CD4-positive, alpha-beta T cell (primary cell): ENCODE data around the gene SLC2A4. TPM values are rescaled to one million over a fixed set of nuclear protein-coding genes. Genes with fewer than 3 reads are reported as not detected.

ENCODE experiments used
- ATAC-seq: fragments of 200-7000 bp; cut with Tn5 transposase; one replicate; pipeline ENCODE4 v1.10.0; 2022; ENCODE audit warnings: mild to moderate bottlenecking; ENCODE audit not compliant: poor library complexity
- CTCF ChIA-PET: fragments of 350-600 bp; sonication (Branson Sonifier 250); formaldehyde crosslinking; loops from one replicate; lab custom pipeline; 2021; ENCODE audit warnings: antibody characterized with exemption, inconsistent platforms; lab: Charles Lee
- POLR2A ChIA-PET: fragments of 350-600 bp; sonication (Branson Sonifier 250); formaldehyde crosslinking; loops from one replicate; lab custom pipeline; 2021; ENCODE audit warnings: antibody characterized with exemption, inconsistent platforms; lab: Charles Lee
- DNase-seq, 14 experiments: peaks; one replicate each; pipeline ENCODE4 v3.0.0-alpha.2; 2013 to 2020; ENCODE audit warnings: mixed read lengths in 2 of 14
- H3K27ac ChIP-seq, 2 donors: one replicate each; pipeline versions ENCODE4 v1.5.1 to v1.7.0; 2013; ENCODE audit warnings: low read length in 2 of 2, low read depth in 1 of 2, mild to moderate bottlenecking in 1 of 2
- H3K27me3 ChIP-seq, 2 experiments: 1 replicate in 1 of 2; 2 replicates in 1 of 2; pipeline versions ENCODE4 v1.6.1 to v1.7.0; 2013; ENCODE audit warnings: low read length in 2 of 2, control low read depth in 1 of 2, mild to moderate bottlenecking in 1 of 2, moderate library complexity in 1 of 2; ENCODE audit not compliant: insufficient read depth in 2 of 2, control insufficient read depth in 1 of 2
- H3K36me3 ChIP-seq: one replicate; pipeline ENCODE4 v1.6.1; 2013; ENCODE audit warnings: low read length, control low read depth; ENCODE audit not compliant: insufficient read depth
- H3K4me1 ChIP-seq: one replicate; pipeline ENCODE4 v1.6.1; 2013; ENCODE audit warnings: low read length, control low read depth; ENCODE audit not compliant: insufficient read depth
- H3K4me3 ChIP-seq: one replicate; pipeline ENCODE4 v1.5.1; 2013; ENCODE audit warnings: mild to moderate bottlenecking, low read length, moderate library complexity
- H3K9me3 ChIP-seq, 2 experiments: 1 replicate in 1 of 2; 2 replicates in 1 of 2; pipeline versions ENCODE4 v1.6.1 to v1.7.0; 2013; ENCODE audit warnings: low read length in 2 of 2, mild to moderate bottlenecking in 2 of 2, control low read depth in 1 of 2, moderate library complexity in 1 of 2; ENCODE audit not compliant: control insufficient read depth in 1 of 2, insufficient read depth in 1 of 2
- H3K27ac Mint-ChIP-seq: one replicate; pipeline ENCODE4 v1.8.0; 2020; ENCODE audit warnings: mixed read lengths
- H3K27me3 Mint-ChIP-seq: one replicate; pipeline ENCODE4 v1.8.0; 2021; ENCODE audit warnings: mixed read lengths
- H3K36me3 Mint-ChIP-seq: one replicate; pipeline ENCODE4 v1.8.0; 2021; ENCODE audit warnings: low read depth, mixed read lengths
- H3K4me1 Mint-ChIP-seq: one replicate; pipeline ENCODE4 v1.8.0; 2021; ENCODE audit warnings: low read depth, mixed read lengths
- H3K4me3 Mint-ChIP-seq: one replicate; pipeline ENCODE4 v1.8.0; 2020; ENCODE audit warnings: mild to moderate bottlenecking, mixed read lengths
- H3K9me3 Mint-ChIP-seq: one replicate; pipeline ENCODE4 v1.8.0; 2020; ENCODE audit warnings: mixed read lengths
- intact Hi-C, 2 experiments: fragments of 100-400 bp; cut with DNase I in 1 of 2; cut with micrococcal nuclease in 1 of 2; formaldehyde crosslinking; loops; one replicate each; pipeline versions ENCODE4 v1.15.1 to v1.9.0; 2023 to 2025; cut with DNase I, micrococcal nuclease
- total RNA-seq, 174 experiments: library from RNA in 2 of 174; stranded (reverse) in 2 of 174; gene quantifications; one replicate each; pipeline ENCODE4 v1.2.3 and lab custom pipeline; 2021 to 2026
- TF ChIP-seq, protein P1 (sequence below): fragments of 200-600 bp; IDR thresholded peaks from one replicate; pipeline ENCODE4 v1.8.0; 2022; ENCODE audit warnings: antibody characterized with exemption, mild to moderate bottlenecking

Gene SLC2A4
- total RNA-seq, 2 experiments from 2014 or later, result not detected

DNA sequence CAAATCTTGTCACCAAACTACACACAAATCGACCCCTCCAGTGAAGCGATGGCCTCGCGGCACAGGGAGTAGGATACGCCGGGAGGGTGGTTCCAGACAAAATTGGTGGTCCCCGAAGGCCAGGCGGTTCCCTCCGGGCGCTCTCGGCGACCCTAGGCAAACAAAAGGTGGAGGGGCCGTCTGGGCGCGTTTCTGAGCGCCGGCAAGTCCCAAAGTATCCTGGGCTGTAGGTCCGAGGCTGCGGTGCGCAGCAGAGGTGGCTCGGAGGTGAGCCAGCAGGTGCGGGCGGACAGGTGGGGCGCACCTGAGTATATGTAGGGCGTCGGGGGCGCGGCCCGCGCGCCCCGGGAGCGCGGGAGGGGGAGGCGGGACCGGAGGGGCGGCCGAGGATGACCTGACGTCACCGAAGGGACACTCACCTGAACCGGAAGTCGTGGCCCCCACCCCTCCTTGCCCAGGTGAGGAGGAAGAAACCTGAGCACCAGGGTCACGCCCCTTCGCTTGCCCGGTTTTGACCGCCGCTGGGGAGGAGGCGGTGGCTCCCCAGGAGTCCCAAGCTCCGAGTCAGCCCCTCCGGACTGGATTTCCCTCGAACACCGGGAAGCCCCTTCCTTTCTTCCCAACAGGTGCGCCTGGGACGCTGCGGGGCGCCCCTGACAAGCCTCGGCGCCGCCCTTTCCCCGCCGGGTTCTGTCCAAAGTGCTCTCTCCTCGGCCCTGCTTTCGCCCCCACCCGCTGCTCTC is 19.2 kb upstream of the SLC2A4 start, which contains the start of gene CLDN7:
CLDN7 (minus strand) TSS at position 287 of the 743 bp plus-strand sequence. CDS start 435 bp downstream, outside the sequence.
- Mint-ChIP-seq H3K9me3 (no peaks in the 10 kb centered on the region), H3K4me3 (peak within 1 kb of the TSS; percentile 84), H3K4me1 (peaks cover 28% of the 10 kb centered on the region), H3K27me3 (peaks cover 15% of the 10 kb centered on the region), H3K36me3 (peaks cover 15% of the 10 kb centered on the region), H3K27ac (peak within 1 kb of the TSS; percentile 59)
- POLR2A ChIA-PET, result interaction anchor here (1.0 to 1.1 kb wide), 4 partner anchors 20 to 74 kb away, joined by 3 to 5 read pairs (median 4); partner anchors contain the start of genes ACAP1 and GABARAP
- CTCF ChIA-PET, result no interaction called here
- Histone ChIP-seq H3K27me3 (peaks cover 12 to 13% of the 10 kb centered on the region in 2 experiments), H3K9me3 (peaks cover 0 to 7% of the 10 kb centered on the region in 2 experiments), H3K4me1 (peaks cover 35% of the 10 kb centered on the region), H3K36me3 (peaks cover 18% of the 10 kb centered on the region), H3K4me3 (peak within 1 kb of the TSS; percentile 50), H3K27ac (peak within 1 kb of the TSS in 1 of 2 donors; percentile 21)
- intact Hi-C loops, result no loop called here
- TF ChIP-seq, protein P1, sequence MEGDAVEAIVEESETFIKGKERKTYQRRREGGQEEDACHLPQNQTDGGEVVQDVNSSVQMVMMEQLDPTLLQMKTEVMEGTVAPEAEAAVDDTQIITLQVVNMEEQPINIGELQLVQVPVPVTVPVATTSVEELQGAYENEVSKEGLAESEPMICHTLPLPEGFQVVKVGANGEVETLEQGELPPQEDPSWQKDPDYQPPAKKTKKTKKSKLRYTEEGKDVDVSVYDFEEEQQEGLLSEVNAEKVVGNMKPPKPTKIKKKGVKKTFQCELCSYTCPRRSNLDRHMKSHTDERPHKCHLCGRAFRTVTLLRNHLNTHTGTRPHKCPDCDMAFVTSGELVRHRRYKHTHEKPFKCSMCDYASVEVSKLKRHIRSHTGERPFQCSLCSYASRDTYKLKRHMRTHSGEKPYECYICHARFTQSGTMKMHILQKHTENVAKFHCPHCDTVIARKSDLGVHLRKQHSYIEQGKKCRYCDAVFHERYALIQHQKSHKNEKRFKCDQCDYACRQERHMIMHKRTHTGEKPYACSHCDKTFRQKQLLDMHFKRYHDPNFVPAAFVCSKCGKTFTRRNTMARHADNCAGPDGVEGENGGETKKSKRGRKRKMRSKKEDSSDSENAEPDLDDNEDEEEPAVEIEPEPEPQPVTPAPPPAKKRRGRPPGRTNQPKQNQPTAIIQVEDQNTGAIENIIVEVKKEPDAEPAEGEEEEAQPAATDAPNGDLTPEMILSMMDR, result no peak
- peak in 2 of 14 experiments; percentile 30 to 51 for DNase-seq
- ATAC-seq, result peak; percentile 11

DNA sequence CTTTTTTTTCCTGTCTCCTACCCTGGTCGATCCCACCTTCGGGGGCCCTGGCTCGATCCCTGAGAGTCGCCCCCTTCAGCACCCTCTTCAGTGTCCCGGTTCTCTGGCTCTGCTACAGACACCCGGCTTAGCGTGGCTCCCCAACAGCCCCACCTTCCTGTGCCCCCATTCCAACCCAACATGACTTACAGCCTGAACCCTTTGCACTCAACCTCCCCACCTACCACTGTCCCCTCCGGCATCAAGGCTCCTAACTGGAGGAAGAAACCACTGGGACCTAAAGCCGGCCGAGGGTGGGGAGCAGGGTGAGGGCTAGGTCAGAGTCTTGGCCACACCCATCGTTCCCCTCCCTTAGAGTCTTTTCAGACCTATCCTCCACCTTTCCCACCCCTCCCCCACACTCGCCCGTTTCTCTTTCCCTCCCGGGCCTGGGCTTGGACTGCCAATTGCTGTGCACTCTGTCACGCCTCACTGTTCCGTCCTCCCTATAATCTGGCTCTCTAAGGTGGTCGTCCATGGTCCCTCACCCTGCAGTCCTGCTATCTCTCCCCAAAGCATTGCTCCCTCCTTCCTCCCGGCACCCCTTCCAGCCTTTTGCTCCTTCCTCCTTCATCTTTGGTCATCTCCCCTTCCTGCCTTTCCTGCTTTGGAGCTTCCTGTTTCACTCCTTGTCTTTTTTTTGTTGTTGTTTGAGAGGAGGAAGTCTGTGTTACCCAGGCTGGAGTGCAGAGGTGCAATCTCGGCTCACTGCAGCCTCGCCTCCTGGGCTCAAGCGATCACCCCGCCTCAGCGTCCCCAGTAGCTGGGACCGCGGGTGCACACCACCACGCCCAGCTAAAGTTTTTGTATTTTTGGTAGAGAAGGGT is 18.4 kb upstream of the SLC2A4 start:
- ATAC-seq (peak; percentile 39), DNase-seq (peak in 3 of 14 experiments; percentile 24 to 47 (median 39))
- H3K4me3 Mint-ChIP-seq, result peak overlapping the region; percentile 84
- intact Hi-C loops, result no loop called here
- Histone ChIP-seq H3K4me1 (peaks cover 35% of the 10 kb centered on the region), H3K4me3 (peak overlapping the region; percentile 33), H3K27ac (no peak overlapping the region), H3K9me3 (peaks cover 0 to 7% of the 10 kb centered on the region in 2 experiments), H3K27me3 (peaks cover 12 to 13% of the 10 kb centered on the region in 2 experiments), H3K36me3 (peaks cover 12% of the 10 kb centered on the region)
- TF ChIP-seq, protein P1, result no peak
- peak overlapping the region; percentile 6 for H3K27ac Mint-ChIP-seq
- H3K27me3 Mint-ChIP-seq, result peaks cover 15% of the 10 kb centered on the region
- peaks cover 14% of the 10 kb centered on the region for H3K36me3 Mint-ChIP-seq
- ChIA-PET POLR2A (interaction anchor here (0.6 to 1.1 kb wide), 3 partner anchors 83 to 227 kb away, joined by 3 read pairs; partner anchors contain the start of gene SLC16A13), CTCF (no interaction called here)
- H3K9me3 Mint-ChIP-seq, result no peaks in the 10 kb centered on the region
- H3K4me1 Mint-ChIP-seq, result peaks cover 28% of the 10 kb centered on the region

DNA sequence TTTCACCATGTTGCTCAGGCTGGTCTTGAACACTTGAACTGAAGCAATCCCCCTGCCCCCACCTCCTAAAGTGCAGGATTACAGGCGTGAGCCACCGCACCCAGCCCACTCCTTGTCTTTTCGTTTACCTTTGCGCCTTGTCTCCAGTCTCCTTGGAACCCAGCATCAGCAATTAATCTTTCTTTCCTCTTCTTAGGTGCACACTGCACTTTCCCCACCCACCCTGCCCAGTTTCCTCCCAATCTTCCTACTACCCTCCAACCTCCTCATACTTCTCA is 17.8 kb upstream of the SLC2A4 start:
- Histone ChIP-seq H3K4me3 (no peak overlapping the region), H3K4me1 (peaks cover 35% of the 10 kb centered on the region), H3K9me3 (peaks cover 0 to 7% of the 10 kb centered on the region in 2 experiments), H3K27me3 (peaks cover 12 to 13% of the 10 kb centered on the region in 2 experiments), H3K36me3 (peaks cover 7% of the 10 kb centered on the region), H3K27ac (no peak overlapping the region)
- H3K4me3 Mint-ChIP-seq, result peak overlapping the region; percentile 63
- no peaks in the 10 kb centered on the region for H3K9me3 Mint-ChIP-seq
- H3K36me3 Mint-ChIP-seq, result peaks cover 10% of the 10 kb centered on the region
- no peak for DNase-seq
- CTCF ChIA-PET, result interaction anchor here (2.1 kb wide), 1 partner anchor 33 kb away, joined by 4 read pairs; no protein-coding TSS in a partner anchor
- POLR2A ChIA-PET, result interaction anchor here (0.6 to 1.1 kb wide), 2 partner anchors 82 to 218 kb away, joined by 3 read pairs; no protein-coding TSS in a partner anchor
- intact Hi-C loops, result no loop called here
- peak overlapping the region; percentile 1 for H3K27ac Mint-ChIP-seq
- no peak for ATAC-seq
- peaks cover 15% of the 10 kb centered on the region for H3K27me3 Mint-ChIP-seq
- peaks cover 28% of the 10 kb centered on the region for H3K4me1 Mint-ChIP-seq
- TF ChIP-seq, protein P1, result no peak
